NCI-H526 (cell line): ENCODE data around the gene CLNS1A.
"Not testable (repeated sequence)": the region's sequence is repeated elsewhere in the genome, so short reads cannot be mapped to it uniquely, and the experiment has no call there.

ENCODE experiments used
- DNase-seq, 2 experiments: peaks; one replicate each; lab custom pipeline; 2025; lab: John Stamatoyannopoulos, UW

Gene CLNS1A, protein sequence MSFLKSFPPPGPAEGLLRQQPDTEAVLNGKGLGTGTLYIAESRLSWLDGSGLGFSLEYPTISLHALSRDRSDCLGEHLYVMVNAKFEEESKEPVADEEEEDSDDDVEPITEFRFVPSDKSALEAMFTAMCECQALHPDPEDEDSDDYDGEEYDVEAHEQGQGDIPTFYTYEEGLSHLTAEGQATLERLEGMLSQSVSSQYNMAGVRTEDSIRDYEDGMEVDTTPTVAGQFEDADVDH

GRCh38 chr11:77637345-77638165 lies at the start of gene CLNS1A:
TSS of gene CLNS1A (minus strand) at chr11:77637794. CDS start at chr11:77637714, 80 bp downstream.
- DNase-seq = peak; percentile 94 to 97

- DNase-seq = no peak
Observed at GRCh38 chr11:77687088-77687487, 49.5 kb upstream of the CLNS1A start.

DNA sequence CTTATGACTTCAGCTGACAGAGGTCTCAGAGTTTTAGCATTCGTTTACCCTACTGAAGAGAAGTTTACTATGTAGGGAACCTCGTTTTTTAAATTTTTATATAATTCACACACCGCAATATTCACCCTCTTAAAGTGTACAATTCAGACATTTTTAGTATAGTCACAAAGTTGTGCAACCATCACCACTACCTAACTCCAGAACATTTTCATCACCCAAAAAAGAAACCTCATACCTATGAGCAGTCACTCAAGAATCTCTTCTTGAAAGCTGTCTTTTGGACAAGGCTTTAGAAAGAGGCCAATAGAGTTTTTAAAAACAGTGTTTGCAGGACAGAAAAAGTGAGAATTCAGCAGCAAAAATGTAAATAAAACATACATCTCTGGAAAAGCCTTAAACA lies 39.5 kb upstream of the CLNS1A start:
- DNase-seq = no peak

DNA sequence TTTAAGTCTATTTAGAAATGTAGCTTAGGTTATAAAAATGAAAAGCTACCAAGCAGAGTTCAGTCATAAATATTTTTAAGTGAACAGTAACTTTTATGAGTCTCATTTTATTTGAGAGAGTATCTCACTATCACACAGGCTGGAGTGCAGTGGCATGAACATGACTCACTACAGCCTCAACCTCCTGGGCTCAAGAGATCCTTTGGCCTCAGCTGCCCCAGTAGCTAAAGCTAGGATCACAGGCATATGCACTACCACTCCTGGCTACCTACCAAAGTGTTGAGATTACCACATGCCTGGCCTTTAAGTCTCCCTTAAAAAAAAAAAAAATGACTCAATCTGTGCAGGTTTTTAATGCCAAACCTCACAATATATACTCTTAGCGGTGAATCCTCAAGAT lies 34.7 kb upstream of the CLNS1A start:
- no peak for DNase-seq

- no peak for DNase-seq
Observed at GRCh38 chr11:77669848-77670511, 32.4 kb upstream of the CLNS1A start.

GRCh38 chr11:77668760-77669159 lies 31.2 kb upstream of the CLNS1A start:
- no peak for DNase-seq

DNA sequence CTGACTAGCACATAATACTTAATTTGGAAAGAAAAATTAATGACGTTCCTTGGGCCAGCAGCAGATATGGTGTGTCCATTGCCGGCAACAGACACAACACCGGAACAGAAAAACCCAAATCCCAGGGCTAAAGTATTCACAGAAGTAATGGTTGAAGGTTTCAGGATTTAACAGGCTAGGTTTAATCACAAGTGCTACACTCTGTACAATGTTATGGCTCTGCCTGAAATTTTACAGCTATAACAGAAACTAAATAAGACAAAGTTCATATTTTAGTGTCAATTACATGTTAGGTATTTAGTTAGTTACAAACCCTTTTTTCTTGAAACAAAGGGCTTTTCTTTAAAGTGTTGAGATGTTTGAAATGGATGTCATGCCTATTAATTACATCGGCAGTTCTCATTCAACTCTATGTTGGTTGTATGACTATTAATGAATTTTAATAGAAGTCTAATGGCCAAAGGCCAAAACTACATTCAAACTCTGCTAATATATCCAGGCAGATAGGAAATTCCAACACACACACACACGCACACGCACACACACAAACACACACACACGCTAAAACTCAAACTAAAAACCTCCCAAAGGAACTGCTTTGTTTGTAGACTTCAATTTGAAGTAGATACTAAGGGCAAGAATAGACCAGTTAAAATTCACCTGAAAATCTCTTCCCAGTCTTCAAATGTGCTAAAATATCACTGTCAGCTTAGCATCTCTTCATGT lies 27.8 kb upstream of the CLNS1A start:
- no peak for DNase-seq

- DNase-seq = no peak
Observed at GRCh38 chr11:77661670-77662069, 24.1 kb upstream of the CLNS1A start.

DNA sequence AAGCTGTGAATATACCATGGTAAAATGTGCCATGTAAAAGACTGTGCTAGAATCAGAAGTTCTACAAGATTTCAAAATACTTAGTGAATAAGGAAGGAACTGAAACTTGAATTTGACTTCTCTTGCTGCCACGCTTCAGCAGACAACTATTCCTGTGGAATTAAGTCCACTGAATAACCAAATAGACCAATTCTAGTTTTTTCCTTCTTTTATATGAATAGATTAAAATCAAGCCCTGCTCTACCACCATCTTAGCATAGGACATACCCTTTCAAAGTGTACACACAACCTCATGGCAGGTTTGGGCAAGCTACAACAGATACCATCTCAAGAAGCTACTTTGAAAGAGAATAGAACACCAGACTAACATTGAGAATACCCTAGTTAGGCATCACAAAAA lies 23.4 kb upstream of the CLNS1A start:
- no peak for DNase-seq

DNA sequence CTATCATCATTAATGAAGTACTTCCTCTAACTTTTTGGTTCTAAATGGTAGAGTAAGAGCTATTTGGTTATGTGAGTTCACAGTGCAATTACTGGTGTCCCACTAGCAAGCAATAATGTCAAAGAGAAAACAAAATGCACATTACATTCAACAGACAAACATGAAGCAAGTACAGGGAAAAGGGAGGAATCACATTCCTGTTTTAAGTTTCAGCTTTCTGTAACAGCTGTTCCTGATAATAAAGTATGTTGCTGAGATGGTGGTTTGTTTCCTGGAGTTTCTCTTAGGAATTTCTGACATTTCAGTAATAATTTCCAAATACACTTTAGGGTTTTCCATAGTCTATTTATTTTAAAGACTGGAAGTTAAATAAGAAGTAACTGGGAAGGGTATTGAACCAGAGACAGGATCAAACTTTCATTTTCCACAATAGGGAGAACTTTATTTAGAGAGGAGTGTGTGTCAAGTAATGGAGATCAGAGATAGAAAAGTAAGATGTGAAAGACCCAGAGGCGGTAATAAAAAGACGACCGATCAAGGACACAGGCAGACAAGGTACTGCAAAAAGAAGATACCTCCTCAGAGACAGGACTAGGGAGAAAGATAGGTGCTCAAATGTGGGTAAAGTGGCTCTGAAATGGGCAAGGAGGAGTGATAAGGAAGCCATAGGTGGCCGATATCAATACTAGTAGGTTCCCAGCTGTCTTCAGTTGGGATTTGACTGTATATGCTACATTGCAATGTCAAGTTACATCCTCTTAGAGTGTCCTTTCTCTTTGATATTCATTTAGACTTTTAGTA lies 20.8 kb upstream of the CLNS1A start:
- DNase-seq = no peak

- DNase-seq = no peak
Observed at GRCh38 chr11:77656362-77656761, 18.8 kb upstream of the CLNS1A start.

DNA sequence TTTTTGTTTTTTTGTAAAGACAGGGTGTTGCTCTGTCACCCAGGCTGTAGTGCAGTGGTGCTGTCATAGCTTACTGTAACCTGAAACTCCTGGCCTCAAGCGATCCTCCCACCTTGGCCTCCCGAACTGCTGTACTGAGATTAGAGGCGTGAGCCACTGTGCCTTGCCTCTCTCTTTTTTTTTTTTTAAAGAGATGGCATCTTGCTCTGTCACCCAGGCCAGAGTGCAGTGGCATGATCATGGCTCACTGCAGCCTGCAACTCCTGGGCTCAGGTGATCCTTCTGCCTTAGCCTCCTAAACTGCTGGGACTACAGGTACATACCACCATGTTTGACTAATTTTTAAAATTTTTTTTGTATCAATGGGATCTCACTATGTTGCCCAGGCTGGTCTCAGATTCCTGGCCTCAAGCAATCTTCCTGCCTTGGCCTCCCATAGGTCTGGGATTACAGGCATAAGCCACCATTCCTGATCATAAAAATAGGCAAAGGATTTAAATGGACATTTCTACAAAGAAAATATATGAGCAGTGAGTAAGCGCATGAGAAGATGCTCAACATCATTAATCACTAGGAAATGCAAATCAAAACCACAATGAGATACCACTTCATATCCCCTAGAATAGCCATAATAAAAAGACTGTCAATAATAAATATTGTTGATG lies 17.3 kb upstream of the CLNS1A start:
- no peak for DNase-seq

- DNase-seq = no peak
Observed at GRCh38 chr11:77650123-77650522, 12.5 kb upstream of the CLNS1A start.

GRCh38 chr11:77647654-77648305 lies 10.2 kb upstream of the CLNS1A start:
- no peak for DNase-seq

DNA sequence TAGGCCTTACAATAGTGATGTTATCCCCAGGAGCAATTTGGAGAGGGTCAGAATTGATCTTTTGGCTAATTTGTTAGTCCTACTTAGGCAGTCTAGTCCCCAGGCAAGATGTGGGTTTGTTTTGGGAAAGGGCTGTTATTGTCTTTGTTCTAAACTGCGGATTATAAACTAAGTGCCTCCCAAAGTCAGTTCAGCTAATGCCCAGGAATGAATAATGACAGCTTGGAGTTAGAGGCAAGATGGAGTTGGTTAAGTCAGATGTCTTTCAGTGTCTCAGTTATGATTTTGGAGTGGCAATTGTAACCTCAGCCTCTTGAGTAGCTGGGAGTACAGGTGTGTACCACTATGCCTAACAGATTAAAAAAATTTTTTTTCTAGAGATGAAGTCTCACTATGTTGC lies 7.3 kb upstream of the CLNS1A start:
- DNase-seq = no peak

DNA sequence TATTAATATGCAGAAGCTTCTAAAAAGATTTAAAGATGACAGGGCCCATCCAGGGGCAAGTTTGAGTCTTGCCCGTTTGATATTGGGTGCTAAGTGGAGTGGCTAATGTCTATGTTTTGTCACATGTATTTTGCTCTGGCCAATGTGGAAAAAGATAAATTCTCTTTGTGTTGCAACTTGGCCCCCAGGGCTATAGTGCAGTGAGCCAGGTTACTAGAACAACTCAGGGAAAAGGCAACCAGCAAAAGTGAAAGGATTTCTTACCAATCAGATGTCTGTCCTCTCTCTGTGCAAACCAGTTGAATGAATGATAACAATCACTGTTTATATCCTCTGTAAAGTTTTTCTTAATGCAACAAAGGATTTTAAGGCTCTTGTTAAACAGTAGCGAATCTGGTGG lies 4.6 kb upstream of the CLNS1A start:
- no peak for DNase-seq

GRCh38 chr11:77636731-77637344 lies 756 bp downstream of the CLNS1A start:
- DNase-seq = no peak

DNA sequence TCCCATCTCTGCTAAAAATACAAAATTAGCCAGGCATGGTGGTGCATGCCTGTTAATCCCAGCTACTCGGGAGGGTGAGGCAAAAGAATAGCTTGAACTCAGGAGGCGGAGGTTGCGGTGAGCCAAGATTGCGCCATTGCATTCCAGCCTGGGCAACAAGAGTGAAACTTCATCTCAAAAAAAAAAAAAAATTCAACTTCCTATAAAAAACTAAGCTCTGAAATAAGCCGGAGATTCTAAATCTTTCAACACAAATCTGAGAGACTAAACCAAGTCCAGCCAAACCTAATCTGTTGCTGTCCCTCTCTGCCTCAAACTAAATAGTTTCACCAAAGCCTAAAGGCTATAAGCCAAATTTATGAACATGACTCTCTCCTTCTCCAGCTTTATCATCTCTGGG lies 3.7 kb downstream of the CLNS1A start:
- not testable (repeated sequence) for DNase-seq

- DNase-seq = no peak
Observed at GRCh38 chr11:77630157-77630710, 7.4 kb downstream of the CLNS1A start.
